ENCODE data around the gene SPOPL.

Gene SPOPL

GRCh38 chr2:138516030-138516704 is 14.6 kb downstream of the SPOPL start:
- TF ChIP-seq CREB1 (IDR thresholded peaks at IDR 0.05; ENCODE audit: low read depth) = no peak
- TF ChIP-seq, protein P1, sequence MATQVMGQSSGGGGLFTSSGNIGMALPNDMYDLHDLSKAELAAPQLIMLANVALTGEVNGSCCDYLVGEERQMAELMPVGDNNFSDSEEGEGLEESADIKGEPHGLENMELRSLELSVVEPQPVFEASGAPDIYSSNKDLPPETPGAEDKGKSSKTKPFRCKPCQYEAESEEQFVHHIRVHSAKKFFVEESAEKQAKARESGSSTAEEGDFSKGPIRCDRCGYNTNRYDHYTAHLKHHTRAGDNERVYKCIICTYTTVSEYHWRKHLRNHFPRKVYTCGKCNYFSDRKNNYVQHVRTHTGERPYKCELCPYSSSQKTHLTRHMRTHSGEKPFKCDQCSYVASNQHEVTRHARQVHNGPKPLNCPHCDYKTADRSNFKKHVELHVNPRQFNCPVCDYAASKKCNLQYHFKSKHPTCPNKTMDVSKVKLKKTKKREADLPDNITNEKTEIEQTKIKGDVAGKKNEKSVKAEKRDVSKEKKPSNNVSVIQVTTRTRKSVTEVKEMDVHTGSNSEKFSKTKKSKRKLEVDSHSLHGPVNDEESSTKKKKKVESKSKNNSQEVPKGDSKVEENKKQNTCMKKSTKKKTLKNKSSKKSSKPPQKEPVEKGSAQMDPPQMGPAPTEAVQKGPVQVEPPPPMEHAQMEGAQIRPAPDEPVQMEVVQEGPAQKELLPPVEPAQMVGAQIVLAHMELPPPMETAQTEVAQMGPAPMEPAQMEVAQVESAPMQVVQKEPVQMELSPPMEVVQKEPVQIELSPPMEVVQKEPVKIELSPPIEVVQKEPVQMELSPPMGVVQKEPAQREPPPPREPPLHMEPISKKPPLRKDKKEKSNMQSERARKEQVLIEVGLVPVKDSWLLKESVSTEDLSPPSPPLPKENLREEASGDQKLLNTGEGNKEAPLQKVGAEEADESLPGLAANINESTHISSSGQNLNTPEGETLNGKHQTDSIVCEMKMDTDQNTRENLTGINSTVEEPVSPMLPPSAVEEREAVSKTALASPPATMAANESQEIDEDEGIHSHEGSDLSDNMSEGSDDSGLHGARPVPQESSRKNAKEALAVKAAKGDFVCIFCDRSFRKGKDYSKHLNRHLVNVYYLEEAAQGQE (IDR thresholded peaks at IDR 0.05; ENCODE audit: low read depth) = no peak
- peak; percentile 56 for TF ChIP-seq TEAD4 (IDR thresholded peaks at IDR 0.05)
- TF ChIP-seq, protein P2, sequence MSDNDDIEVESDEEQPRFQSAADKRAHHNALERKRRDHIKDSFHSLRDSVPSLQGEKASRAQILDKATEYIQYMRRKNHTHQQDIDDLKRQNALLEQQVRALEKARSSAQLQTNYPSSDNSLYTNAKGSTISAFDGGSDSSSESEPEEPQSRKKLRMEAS (IDR thresholded peaks at IDR 0.05) = no peak
- no peak for TF ChIP-seq TCF12 (IDR thresholded peaks at IDR 0.05; ENCODE audit: low read depth)
- no peak for TF ChIP-seq EGR1 (IDR thresholded peaks at IDR 0.05)

- TF ChIP-seq EP300 (IDR thresholded peaks at IDR 0.05; ENCODE audit: borderline replicate concordance) (no peak), CREB1 (IDR thresholded peaks at IDR 0.05; ENCODE audit: low read depth) (no peak), ZBTB7A (IDR thresholded peaks at IDR 0.05; ENCODE audit: low read depth) (no peak), NFIC (IDR thresholded peaks at IDR 0.05) (no peak), EGR1 (IDR thresholded peaks at IDR 0.05) (no peak), TCF12 (IDR thresholded peaks at IDR 0.05; ENCODE audit: low read depth) (no peak), FOXM1 (IDR thresholded peaks at IDR 0.05; ENCODE audit: borderline replicate concordance, low read depth) (no peak), YY1 (IDR thresholded peaks at IDR 0.05; ENCODE audit: low read depth) (no peak), CEBPB (IDR thresholded peaks at IDR 0.05) (no peak), TEAD4 (IDR thresholded peaks at IDR 0.05) (no peak), RAD21 (IDR thresholded peaks at IDR 0.05; ENCODE audit: low read depth) (no peak), TAF1 (IDR thresholded peaks at IDR 0.05; ENCODE audit: low read depth) (no peak)
- TF ChIP-seq, protein P2 (IDR thresholded peaks at IDR 0.05) = no peak
- TF ChIP-seq, protein P3, sequence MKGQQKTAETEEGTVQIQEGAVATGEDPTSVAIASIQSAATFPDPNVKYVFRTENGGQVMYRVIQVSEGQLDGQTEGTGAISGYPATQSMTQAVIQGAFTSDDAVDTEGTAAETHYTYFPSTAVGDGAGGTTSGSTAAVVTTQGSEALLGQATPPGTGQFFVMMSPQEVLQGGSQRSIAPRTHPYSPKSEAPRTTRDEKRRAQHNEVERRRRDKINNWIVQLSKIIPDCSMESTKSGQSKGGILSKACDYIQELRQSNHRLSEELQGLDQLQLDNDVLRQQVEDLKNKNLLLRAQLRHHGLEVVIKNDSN (IDR thresholded peaks at IDR 0.05) = no peak
- TF ChIP-seq, protein P1 (IDR thresholded peaks at IDR 0.05; ENCODE audit: low read depth) = no peak
Observed at GRCh38 chr2:138518860-138519259, 17.3 kb downstream of the SPOPL start.

DNA sequence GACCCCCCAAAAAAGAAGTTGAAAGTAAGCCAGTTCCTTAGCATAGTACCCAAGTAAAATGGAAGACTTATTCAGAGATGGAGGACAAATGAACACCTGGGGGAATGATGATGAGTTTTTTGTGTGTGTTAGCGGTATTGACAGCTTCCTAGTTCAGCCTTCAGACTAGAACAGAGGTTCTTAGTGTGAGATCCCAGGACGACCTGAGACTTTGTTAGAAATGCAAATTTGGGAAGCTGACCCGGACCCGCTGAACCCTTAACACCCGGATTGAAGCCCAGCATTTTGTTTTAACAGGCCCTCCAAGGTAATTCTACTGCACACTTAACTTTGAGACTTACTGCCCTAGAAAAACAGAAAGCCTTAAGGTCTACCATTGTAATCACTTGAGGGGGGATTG is 20.3 kb downstream of the SPOPL start:
- no peak for TF ChIP-seq TCF12 (IDR thresholded peaks at IDR 0.05; ENCODE audit: low read depth)
- no peak for TF ChIP-seq ZBTB7A (IDR thresholded peaks at IDR 0.05; ENCODE audit: low read depth)
- TF ChIP-seq, protein P2 (IDR thresholded peaks at IDR 0.05) = no peak
- no peak for TF ChIP-seq YY1 (IDR thresholded peaks at IDR 0.05; ENCODE audit: low read depth)
- no peak for TF ChIP-seq TEAD4 (IDR thresholded peaks at IDR 0.05)
- TF ChIP-seq RAD21 (IDR thresholded peaks at IDR 0.05; ENCODE audit: low read depth) = no peak
- TF ChIP-seq, protein P1 (IDR thresholded peaks at IDR 0.05; ENCODE audit: low read depth) = no peak
- no peak for TF ChIP-seq TAF1 (IDR thresholded peaks at IDR 0.05; ENCODE audit: low read depth)
- TF ChIP-seq, protein P3 (IDR thresholded peaks at IDR 0.05) = no peak
- no peak for TF ChIP-seq CREB1 (IDR thresholded peaks at IDR 0.05; ENCODE audit: low read depth)
- no peak for TF ChIP-seq EP300 (IDR thresholded peaks at IDR 0.05; ENCODE audit: borderline replicate concordance)
- no peak for TF ChIP-seq FOXM1 (IDR thresholded peaks at IDR 0.05; ENCODE audit: borderline replicate concordance, low read depth)
- TF ChIP-seq NFIC (IDR thresholded peaks at IDR 0.05) = no peak
- TF ChIP-seq CEBPB (IDR thresholded peaks at IDR 0.05) = no peak
- TF ChIP-seq EGR1 (IDR thresholded peaks at IDR 0.05) = no peak

DNA sequence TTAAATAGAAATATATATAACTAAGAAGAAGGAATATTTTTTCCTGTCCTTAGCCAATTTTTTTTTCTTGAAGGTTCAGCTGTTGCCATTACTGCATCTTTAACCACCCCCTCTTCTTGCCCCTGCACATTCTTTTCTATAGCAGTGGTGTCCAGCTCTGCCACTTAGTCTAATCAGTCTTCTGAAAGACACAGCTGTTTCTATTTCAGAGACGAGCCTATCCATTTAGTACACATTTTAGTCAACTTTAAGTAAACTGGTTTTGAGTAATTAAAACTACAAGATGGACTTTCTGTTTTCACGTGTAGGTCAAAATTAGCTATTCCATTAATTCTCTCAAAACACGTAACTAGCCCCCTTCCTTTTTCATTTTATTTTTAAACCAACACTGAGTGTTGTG is 21.0 kb downstream of the SPOPL start:
- no peak for TF ChIP-seq ZBTB7A (IDR thresholded peaks at IDR 0.05; ENCODE audit: low read depth)
- no peak for TF ChIP-seq TCF12 (IDR thresholded peaks at IDR 0.05; ENCODE audit: low read depth)
- TF ChIP-seq YY1 (IDR thresholded peaks at IDR 0.05; ENCODE audit: low read depth) = no peak
- no peak for TF ChIP-seq CREB1 (IDR thresholded peaks at IDR 0.05; ENCODE audit: low read depth)
- TF ChIP-seq EGR1 (IDR thresholded peaks at IDR 0.05) = no peak
- TF ChIP-seq, protein P1 (IDR thresholded peaks at IDR 0.05; ENCODE audit: low read depth) = no peak
- TF ChIP-seq TEAD4 (IDR thresholded peaks at IDR 0.05) = no peak
- TF ChIP-seq FOXM1 (IDR thresholded peaks at IDR 0.05; ENCODE audit: borderline replicate concordance, low read depth) = no peak
- TF ChIP-seq EP300 (IDR thresholded peaks at IDR 0.05; ENCODE audit: borderline replicate concordance) = no peak
- no peak for TF ChIP-seq CEBPB (IDR thresholded peaks at IDR 0.05)
